Umbilical cord (tissue), 2 donors: Measurements from ENCODE around the gene AKAP3. TPM values are rescaled to one million over a fixed set of nuclear protein-coding genes. Genes with fewer than 3 reads are reported as not detected.
A peak's percentile ranks its signal among the peaks of the same experiment; 100 is the strongest.

Source experiments
- DNase-seq: peaks from one replicate; pipeline ENCODE4 v3.0.0-alpha.2; 2015; ENCODE audit warnings: low spot score
- total RNA-seq: library from RNA; depleted of rRNA; stranded (reverse); fragments of >200 nt; gene quantifications from one replicate; pipeline ENCODE4 v1.2.3, GENCODE V29; 2014; ENCODE audit warnings: low replicate concordance; ENCODE audit not compliant: insufficient read depth

Gene AKAP3
- total RNA-seq = 5.1 TPM

GRCh38 chr12:4648501-4649357 is at the start of gene AKAP3, which contains the start of gene NDUFA9:
Gene AKAP3 (minus strand): TSS chr12:4649051. CDS start chr12:4638196, 10,855 bp downstream.
Gene NDUFA9 (plus strand): TSS chr12:4649114. CDS start chr12:4649127, 13 bp downstream.
- peak; percentile 94 for DNase-seq

DNA sequence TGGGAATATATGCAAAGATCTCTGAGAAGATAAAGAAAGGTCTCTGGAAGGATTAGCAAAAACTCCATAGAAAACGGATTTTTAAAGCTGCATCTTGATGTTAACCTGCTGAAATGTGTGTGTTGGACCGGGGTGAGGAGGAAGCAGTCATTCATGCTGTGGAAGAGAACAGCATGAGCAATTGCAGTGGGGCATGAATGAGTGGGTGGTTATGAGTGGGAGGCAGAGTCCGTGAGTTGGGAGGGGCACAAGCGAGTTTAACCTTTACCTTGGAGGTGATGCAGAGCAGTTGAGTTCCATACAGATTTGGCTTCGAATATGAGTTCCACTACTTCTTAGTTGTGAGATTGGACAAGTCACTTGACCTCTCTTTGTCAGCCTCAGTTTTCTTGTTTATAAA is 41.9 kb upstream of the AKAP3 start:
- no peak for DNase-seq

- no peak for DNase-seq
Measured at GRCh38 chr12:4685317-4685716, 36.5 kb upstream of the AKAP3 start.

DNA sequence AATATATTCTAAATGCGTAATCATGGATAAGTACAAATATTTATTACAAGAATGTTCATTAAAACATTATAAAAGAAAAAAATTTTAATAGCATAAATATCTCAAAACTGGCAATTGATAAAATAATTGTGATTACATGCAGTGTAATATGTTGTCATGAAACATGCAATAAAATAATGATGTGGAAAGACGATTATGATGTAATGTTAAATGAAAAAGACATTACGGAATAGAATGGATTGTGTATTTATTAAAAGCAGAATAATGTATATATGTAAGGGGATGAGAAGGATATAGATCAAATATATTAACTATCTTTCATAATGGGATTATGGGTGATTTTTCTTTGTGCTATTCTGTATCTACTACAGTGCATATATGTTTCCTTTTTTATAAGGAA is 32.9 kb upstream of the AKAP3 start:
- no peak for DNase-seq

- DNase-seq = no peak
Measured at GRCh38 chr12:4679711-4680110, 30.9 kb upstream of the AKAP3 start.

- DNase-seq = no peak
Measured at GRCh38 chr12:4665236-4665635, 16.4 kb upstream of the AKAP3 start.

GRCh38 chr12:4663971-4664505 is 15.2 kb upstream of the AKAP3 start:
- DNase-seq = no peak

GRCh38 chr12:4653691-4654090 is 4.8 kb upstream of the AKAP3 start:
- DNase-seq = no peak

DNA sequence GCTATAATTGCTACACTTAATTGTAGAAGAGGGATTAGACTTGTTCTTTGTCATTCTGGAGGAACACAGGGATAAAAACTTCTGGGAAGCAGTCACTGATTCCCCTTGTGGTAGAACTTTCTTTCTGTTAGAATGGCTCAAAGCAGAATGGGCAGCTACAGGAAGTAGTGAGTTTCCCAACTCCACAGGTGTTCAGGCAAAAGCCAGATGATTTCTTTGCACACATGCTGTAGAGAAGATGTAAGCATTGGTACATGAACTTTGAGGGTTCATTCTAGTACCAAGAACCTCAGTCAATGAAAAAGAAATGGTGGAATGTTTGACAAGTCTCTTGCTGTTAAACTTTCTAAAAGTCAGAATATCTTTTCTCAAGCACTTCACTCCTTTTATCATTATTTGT is 4.4 kb upstream of the AKAP3 start:
- DNase-seq = no peak

DNA sequence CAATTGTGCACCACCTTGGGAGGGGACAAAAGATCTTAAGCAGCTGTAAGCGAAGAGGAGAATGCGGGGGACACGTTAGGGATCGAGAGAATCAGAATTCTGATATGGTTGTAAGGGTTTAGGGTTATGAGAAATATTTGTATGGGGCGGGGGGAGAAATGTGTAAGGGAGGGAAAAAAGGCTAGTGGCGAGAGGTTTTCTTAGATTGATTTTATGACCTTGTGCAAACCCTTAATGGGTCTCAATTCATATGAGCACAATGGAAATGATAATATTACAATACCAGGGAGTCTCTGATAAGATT is 459 bp upstream of the AKAP3 start:
- DNase-seq = no peak

GRCh38 chr12:4648104-4648500 is 749 bp downstream of the AKAP3 start:
- DNase-seq = no peak

DNA sequence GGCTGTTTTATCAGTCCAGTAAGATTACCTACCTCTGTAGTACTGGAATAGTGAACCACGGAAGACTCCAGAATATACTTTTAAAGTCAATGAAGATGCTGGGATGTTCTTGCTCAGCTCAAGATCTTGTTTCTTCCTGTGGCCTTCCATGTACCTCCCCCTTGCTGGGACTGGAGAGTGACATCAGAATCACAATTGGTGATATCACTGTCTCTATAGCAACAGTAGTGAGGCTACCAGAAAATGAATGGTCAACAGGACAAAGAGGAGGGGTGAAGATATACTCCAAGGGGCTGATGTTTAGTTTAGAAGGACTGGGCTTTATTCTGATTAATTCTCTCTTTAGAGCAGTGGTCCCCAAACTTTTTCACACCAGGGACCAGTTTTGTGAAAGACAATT is 3.8 kb downstream of the AKAP3 start:
- DNase-seq = no peak

GRCh38 chr12:4643747-4644146 is 5.1 kb downstream of the AKAP3 start:
- no peak for DNase-seq

DNA sequence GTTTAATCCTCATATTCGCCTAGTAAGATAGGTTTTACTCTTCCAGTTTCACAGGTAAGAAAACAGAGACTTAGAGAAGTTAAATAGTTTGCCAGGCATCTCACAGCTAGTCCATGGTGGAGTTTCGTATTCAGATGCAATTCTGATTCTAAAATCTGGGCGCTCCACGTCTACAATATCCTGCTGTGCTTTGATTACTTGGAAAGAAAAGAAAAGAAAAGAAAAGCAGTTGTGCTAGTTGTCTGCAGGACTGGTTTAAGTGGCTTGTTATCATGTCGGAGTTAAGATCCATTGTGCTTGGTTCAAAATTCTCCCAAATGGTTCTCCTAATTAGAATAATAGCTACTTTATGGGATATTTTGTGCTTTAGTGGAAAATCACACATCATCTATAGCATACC is 18.6 kb downstream of the AKAP3 start:
- DNase-seq = no peak

- DNase-seq = no peak
Measured at GRCh38 chr12:4628406-4628805, 20.4 kb downstream of the AKAP3 start.

DNA sequence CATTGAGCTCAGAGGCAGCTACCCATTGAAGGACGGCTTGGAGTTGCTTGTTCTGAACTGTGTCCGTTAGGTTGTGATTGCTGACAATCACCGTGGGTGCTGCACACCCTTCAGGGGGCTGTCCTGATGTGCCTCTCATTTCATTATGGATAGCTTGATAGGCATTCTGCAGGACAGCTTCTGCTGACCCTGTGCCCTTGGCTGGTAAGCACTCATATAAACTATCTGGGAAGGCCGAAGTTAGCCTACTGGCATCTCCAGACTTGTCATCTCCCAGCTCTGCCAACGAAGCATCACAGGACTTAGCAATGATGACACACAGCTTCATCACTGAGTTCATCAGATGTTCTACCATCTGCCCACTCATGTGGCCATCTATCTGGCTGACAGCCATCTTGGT is 22.3 kb downstream of the AKAP3 start:
- no peak for DNase-seq

DNA sequence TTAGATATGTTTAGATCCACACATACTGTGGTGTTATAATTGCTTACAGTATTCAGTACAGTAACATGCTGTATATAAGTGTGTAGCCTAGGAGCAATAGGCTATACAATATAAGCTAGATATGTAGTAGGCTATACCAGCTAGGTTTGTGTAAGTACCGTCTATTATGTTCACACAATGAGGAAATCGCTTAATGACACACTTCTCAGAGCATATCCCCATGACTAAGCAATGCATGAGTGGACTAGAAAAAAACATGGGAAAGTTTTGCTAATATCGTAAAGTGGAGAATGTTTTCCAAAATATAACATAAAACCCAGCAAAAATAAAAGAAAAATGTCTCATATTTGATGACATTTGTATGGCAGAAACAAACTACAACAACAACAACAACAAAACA is 27.3 kb downstream of the AKAP3 start:
- DNase-seq = no peak

DNA sequence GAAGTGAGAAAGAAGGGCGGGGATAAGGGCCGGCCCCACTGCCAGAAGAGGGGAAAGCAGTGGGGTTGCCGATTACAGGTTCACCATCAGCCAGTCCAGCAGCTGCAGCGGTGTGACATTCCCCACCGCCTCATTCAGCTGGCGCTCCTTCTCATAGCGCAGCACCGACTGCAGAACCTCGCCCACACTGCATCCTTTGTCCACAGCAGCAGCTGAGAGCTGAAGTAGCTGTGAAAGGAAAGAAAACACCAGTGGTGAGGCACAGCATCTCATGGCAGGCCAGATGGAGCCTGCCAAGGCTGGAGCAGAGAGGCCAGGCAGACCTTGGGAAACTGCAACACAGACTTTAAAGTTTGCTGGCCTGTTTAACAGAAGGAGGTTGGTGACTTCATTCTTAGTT is 33.2 kb downstream of the AKAP3 start:
- no peak for DNase-seq

- DNase-seq = no peak
Measured at GRCh38 chr12:4610481-4610880, 38.4 kb downstream of the AKAP3 start.

DNA sequence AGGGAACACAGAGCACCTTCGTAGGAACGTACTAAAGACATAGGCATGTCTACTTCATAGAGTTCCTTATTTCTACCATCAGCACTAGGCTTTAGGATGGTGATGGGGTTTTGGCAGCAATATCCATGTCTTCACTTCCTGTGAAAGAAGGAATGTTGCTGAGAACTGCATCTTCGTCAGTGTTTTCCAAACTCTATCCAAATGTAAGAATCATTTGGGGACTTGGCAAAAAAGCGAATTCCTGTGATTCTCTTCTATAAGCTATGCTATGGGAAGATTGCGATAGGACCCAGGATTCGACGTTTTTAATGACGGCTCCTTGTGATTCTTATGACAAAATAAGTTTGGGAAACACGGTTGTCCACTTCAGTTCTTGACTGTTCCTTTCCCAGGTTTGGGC is 39.8 kb downstream of the AKAP3 start:
- DNase-seq = no peak

DNA sequence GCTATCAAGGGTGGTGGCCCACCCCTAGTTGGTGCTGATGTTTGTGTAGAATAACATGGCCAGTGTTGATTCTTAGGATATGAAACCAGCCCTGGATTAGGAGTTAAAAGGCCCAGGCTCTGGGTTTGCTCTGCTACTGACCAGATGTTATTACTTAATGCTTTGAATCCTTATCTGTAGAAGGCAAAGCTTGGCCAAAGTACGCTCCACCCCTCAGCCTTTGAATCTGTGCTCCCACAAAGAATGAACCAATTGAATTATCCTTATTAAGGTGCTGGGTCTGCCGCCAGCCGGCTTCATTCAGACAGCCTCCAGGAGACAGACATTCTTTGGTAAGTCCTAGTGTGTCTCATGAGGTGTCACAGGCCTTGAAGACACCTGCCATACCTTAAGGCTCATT is 41.8 kb downstream of the AKAP3 start:
- DNase-seq = peak; percentile 65

DNA sequence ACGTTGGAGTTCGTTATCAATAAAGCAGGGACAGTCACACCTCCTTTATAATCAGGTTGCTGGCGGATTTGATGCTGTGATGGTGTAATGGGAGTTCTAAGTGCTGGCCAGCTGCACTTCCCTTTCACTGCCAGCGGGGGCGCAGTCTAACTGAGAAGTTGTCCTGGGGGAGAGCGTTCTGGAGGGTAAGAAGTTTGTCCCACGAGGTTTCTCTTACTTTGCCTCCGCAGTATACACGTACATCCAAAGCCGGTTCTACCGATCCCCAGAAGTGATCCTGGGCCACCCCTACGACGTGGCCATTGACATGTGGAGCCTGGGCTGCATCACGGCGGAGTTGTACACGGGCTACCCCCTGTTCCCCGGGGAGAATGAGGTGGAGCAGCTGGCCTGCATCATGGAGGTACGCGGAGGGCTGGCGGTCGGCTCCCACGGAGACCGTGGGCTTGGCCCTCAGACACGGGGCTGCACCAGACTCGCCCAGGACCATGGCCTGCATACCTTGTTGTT is 44.1 kb downstream of the AKAP3 start:
- peak; percentile 91 for DNase-seq

DNA sequence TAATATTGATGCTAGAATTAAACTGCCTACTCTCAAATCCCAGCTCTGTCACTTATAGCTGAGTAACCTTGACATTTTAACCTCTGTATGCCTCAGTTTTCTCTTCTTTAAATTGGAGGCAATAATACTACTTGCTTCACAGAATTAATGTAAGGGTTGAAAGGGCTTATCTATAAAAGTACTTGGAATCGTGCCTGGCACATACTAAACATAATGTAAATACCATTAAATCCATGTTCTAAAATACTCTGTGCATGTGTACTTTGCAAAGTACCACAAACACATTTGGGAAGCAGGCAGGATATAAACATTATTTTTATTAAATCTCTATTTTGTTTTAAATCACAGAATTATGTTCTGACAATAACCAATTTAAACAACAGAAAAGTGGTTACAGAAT is 44.9 kb downstream of the AKAP3 start:
- no peak for DNase-seq
